ENCODE measurements around the gene IFT27. TPM values are rescaled to one million over a fixed set of nuclear protein-coding genes. Genes with fewer than 3 reads are reported as not detected.

The IFT27 gene
- total RNA-seq, 1 donor from 2014 or later = 12.9 TPM

GRCh38 chr22:36797374-36797773 lies 21.5 kb upstream of the IFT27 start:
- DNase-seq (ENCODE audit: low read depth in 2 of 2) = no peak

- no peak for DNase-seq (ENCODE audit: low read depth in 2 of 2)
Observed at GRCh38 chr22:36796552-36797175, 20.7 kb upstream of the IFT27 start.

GRCh38 chr22:36795633-36796032 lies 19.7 kb upstream of the IFT27 start:
- DNase-seq (ENCODE audit: low read depth in 2 of 2) = no peak

DNA sequence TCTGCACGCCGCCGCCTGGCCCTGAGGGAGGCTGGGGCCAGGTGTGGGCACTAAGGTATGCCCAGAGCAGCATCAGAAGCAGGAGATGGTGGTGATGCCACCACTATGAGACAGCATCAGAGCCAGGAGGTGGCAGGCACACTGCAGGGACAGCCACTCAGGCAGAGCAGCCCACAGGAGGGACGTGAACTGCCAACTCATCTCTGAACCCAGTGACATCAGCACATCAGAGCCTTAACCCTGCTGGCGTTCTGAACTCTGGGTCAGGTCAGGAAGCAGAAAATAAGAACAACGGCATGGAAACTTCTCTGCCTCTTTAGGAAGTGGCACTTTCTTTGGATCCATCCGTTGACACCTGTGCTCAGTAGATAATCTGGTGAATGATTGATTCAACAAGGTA lies 14.7 kb upstream of the IFT27 start:
- DNase-seq (ENCODE audit: low read depth in 2 of 2) = no peak

DNA sequence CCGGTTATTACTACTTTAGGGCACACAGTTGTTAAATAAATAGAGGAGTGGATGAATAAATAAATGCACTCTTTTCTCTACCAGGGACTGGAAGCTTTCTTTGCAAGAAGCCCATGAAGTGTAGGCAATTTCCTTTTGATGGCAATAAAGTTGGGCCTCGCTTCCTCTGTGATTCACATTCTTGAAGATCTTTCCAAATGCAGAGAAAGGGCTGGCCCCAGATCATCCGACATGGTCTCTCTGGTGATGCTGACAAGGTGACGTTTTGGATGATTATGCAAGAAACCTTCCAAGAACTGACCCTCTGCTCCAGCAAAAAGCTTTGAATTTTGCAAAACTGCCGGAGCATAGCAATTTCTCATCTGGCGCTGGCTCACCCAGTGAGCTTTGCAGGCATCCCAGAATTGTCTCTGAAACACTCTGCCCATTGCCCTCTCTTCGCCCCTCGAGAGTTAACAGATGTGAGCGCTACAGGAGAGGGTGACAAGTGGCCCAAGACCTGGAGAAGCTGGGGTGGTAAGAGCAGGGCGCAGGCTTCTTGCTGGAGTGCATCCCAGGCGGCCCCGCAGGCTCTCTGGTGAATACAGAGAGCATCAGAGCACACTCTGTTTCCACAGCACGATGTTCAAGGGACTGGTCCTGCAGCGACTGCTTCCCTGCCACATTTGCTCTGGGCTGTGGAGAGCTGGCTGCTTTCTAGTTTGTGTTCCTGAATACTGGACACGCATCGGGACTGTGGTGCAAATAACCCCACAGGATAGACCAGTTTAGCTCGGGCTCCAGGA lies 11.5 kb upstream of the IFT27 start:
- DNase-seq (ENCODE audit: low read depth in 2 of 2) = no peak

DNA sequence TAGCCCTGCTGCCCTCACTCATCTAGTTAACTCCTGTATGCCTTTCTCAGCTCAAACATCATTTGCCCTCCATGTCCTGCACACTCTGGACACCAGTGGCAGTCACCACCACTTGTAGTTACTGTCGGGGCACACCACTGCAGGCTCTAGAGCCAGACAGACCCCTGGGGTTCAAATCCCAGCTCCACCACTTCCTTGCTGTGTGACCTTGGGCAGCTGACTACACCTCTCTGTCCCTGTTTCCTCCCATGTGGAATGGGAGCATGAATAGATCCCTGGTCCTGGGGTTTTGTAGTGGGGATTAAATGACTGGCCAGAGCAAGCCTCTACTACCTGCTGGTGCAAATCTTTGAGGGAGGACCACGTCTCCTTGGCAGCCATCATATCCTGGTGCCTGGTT lies 7.8 kb upstream of the IFT27 start:
- DNase-seq (ENCODE audit: low read depth in 2 of 2) = no peak

DNA sequence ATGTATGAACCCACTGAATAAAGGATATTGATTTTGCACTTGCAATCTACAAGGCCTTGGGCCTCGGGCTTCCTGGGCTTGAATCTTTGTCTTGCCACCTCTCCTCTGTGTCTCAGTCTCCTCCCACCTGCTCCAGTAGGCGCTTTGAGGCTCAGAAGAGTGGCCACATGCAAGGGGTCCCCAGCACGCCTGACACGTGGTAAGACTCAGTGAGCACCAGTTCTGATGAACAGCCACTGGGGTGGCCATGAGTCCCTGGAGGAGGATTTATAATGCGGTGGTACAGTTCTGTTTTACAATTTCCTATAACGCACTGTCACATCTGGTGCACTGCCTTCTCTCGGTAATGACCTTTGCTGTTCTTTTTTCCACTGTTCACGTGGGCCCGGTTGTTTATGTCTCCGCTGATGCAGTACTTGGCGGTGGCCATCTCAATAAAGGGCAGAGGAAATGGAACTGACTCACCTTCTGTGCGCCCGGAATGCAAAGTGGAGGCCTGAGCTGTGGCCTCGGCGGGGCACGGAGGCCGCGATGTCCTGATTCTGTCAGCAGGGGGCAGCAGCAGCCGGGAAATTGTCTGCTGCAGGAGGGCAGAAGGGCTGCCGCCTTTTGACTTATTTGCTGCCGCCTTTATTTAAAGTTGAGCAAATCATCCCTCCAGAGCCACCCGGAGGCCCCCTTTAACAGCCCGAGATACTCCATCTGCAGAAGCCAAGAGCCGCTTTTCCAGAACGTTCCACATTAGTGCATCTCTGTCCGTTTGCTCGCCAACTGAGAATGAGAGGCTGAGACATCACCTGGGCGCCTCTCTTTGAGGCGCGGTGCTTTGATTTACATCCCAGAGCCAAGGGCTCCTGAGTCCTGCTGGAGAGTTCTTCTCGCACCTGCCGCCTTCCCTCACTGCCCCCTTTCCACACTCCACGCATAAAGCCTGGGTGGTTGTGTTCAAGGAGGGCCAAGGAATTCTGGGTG lies 6.0 kb upstream of the IFT27 start:
- DNase-seq (ENCODE audit: low read depth in 2 of 2) = peak; percentile 95 to 96

GRCh38 chr22:36778020-36778419 lies 2.1 kb upstream of the IFT27 start:
- DNase-seq (ENCODE audit: low read depth in 2 of 2) = no peak

GRCh38 chr22:36776722-36777121 lies 803 bp upstream of the IFT27 start:
- DNase-seq (ENCODE audit: low read depth in 2 of 2) = no peak

GRCh38 chr22:36775586-36775963 lies 344 bp downstream of the IFT27 start:
- DNase-seq (ENCODE audit: low read depth in 2 of 2) = peak; percentile 24 to 51

DNA sequence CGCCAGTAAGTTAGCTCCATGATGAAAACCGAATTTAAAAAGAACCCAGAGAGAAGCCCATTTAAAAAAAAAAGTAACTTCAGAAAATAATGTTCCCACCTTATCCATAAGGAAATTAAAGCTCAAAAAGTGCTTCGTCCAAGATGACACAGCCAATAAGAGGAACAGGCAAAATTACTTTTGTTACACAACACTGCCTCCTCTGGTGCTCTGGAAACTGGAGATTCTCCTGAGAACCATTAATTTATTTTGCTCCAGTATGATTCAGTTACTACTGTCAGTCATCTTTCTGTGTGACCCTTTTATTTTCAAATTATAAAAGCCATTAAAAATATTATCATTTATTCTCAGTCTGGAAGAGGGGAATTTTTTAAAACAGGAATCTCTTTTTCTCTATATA lies 2.0 kb downstream of the IFT27 start:
- DNase-seq (ENCODE audit: low read depth in 2 of 2) = peak; percentile 50 to 57

- DNase-seq (ENCODE audit: low read depth in 2 of 2) = no peak
Observed at GRCh38 chr22:36772451-36772850, 3.5 kb downstream of the IFT27 start.

GRCh38 chr22:36771356-36772063 lies 4.4 kb downstream of the IFT27 start:
- DNase-seq (ENCODE audit: low read depth in 2 of 2) = no peak

GRCh38 chr22:36770513-36771231 lies 5.2 kb downstream of the IFT27 start:
- DNase-seq (ENCODE audit: low read depth in 2 of 2) = no peak

- DNase-seq (ENCODE audit: low read depth in 2 of 2) = no peak
Observed at GRCh38 chr22:36769541-36770512, 6.1 kb downstream of the IFT27 start.

- DNase-seq (ENCODE audit: low read depth in 2 of 2) = no peak
Observed at GRCh38 chr22:36768616-36769015, 7.3 kb downstream of the IFT27 start.

GRCh38 chr22:36768141-36768540 lies 7.8 kb downstream of the IFT27 start:
- no peak for DNase-seq (ENCODE audit: low read depth in 2 of 2)

DNA sequence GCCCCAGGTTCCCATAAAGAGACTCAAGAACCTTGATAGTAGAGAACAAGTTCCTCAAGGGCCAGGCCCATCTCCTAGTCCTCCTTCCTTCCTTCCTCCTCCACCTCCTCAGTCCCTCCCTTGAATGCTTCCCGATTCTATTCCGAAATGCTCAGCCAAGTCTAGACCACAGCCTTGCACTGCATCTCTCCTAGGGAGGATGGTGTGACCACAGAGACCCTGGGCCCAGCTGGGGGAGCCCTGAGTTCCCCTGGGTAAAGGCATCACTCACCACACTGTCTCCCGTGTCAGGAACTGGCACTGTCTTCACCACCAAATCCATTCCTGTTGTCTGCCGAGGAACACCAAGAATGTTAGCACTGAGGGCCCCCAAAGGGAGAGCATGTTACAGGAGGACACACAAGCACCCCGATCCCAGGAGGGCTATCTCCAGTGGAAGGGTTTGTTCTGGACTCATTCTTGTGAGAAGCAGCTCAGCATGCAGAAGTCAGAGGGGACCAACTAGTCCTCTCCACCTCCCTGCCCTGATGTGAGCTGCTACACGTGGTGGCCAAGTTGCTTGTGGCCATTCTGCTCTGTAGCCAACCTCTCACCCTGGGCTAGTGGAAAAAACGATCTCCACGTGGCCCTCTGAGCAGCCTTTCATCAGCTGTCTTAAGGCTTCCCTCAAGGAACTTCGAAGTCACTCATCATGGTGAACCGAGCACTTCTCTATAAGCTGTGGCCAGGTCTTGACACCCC lies 8.7 kb downstream of the IFT27 start:
- no peak for DNase-seq (ENCODE audit: low read depth in 2 of 2)

GRCh38 chr22:36765943-36766450 lies 9.9 kb downstream of the IFT27 start:
- no peak for DNase-seq (ENCODE audit: low read depth in 2 of 2)
